ENCODE measurements around the gene ADAMTS20. TPM values are rescaled to one million over a fixed set of nuclear protein-coding genes. Genes with fewer than 3 reads are reported as not detected.
"Not testable (repeated sequence)": the region's sequence is repeated elsewhere in the genome, so short reads cannot be mapped to it uniquely, and the experiment has no call there.

The ADAMTS20 gene
- total RNA-seq, 1 experiment from 2014 or later: 0.17 TPM

DNA sequence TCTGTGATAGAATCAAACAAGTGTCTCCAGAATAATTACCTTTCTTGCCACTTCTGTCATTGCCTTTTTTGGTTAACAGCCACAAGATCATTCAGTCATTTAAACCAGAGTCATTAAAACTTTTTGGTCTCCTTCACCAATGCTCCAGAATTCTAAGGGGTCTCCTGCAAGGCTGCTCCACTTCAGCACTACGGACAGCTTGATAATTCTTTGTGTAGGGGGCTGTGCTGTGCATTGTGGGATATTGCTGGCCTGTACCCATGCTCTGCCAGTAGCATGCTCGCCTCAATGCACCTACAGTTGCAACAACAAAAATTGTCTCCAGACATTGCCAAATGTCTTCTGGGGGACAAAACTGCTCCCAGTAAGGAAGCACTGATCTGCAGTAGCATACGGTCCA lies 7.3 kb downstream of the ADAMTS20 start:
- Histone ChIP-seq H3K4me3 (ENCODE audit: low read depth, low read length, poor library complexity, severe bottlenecking) (no peak overlapping the region), H3K27me3 (replicated peaks; ENCODE audit: insufficient read depth, low read depth, low read length, poor library complexity) (peaks cover 7% of the 10 kb centered on the region), H3K9me3 (ENCODE audit: low read depth, low read length, poor library complexity, severe bottlenecking) (no peaks in the 10 kb centered on the region), H3K4me1 (ENCODE audit: insufficient read depth, low read length, poor library complexity, severe bottlenecking) (no peaks in the 10 kb centered on the region), H3K27ac (ENCODE audit: low read depth, low read length, poor library complexity, severe bottlenecking) (no peak overlapping the region), H3K36me3 (ENCODE audit: insufficient read depth, low read length, poor library complexity, severe bottlenecking) (no peaks in the 10 kb centered on the region)
- intact Hi-C loops (cut with micrococcal nuclease; ENCODE audit: unreplicated experiment): no loop called here
- TF ChIP-seq, protein P1, sequence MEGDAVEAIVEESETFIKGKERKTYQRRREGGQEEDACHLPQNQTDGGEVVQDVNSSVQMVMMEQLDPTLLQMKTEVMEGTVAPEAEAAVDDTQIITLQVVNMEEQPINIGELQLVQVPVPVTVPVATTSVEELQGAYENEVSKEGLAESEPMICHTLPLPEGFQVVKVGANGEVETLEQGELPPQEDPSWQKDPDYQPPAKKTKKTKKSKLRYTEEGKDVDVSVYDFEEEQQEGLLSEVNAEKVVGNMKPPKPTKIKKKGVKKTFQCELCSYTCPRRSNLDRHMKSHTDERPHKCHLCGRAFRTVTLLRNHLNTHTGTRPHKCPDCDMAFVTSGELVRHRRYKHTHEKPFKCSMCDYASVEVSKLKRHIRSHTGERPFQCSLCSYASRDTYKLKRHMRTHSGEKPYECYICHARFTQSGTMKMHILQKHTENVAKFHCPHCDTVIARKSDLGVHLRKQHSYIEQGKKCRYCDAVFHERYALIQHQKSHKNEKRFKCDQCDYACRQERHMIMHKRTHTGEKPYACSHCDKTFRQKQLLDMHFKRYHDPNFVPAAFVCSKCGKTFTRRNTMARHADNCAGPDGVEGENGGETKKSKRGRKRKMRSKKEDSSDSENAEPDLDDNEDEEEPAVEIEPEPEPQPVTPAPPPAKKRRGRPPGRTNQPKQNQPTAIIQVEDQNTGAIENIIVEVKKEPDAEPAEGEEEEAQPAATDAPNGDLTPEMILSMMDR (conservative IDR thresholded peaks at IDR 0.05; ENCODE audit: low read depth, low read length): no peak
- no peak for TF ChIP-seq EZH2 (IDR thresholded peaks at IDR 0.05; ENCODE audit: borderline replicate concordance, low read depth, low read length, poor library complexity, severe bottlenecking)
- CTCF ChIA-PET: no interaction called here
- DNase-seq (ENCODE audit: low spot score): no peak
- POLR2A ChIA-PET (ENCODE audit: low non-redundant PET): no interaction called here
- BruUV-seq (replicated peaks): no TSS peak

DNA sequence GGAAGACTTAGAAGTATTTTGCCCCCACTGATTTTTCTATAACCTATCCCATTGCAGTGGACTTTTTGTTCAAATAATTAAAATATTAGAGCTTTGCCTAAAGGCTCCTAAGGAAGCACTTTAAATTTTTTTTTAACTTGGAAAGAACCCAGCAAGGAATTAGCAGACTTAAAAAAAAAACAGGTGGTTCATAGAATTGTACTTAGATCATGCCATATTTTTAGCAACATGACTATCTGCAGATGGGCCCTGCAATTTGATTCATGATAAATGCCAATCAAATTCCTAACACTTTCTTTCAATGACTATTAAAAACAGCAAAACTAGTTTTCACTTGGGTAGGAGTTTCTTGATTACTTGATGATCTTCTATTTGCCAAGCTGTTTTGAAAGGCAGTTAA lies 11.5 kb downstream of the ADAMTS20 start:
- H3K4me3 ChIP-seq (ENCODE audit: low read depth, low read length, poor library complexity, severe bottlenecking): no peak overlapping the region
- ChIA-PET POLR2A (ENCODE audit: low non-redundant PET) (no interaction called here), CTCF (no interaction called here)
- H3K4me1 ChIP-seq (ENCODE audit: insufficient read depth, low read length, poor library complexity, severe bottlenecking): no peaks in the 10 kb centered on the region
- no peaks in the 10 kb centered on the region for H3K36me3 ChIP-seq (ENCODE audit: insufficient read depth, low read length, poor library complexity, severe bottlenecking)
- H3K27me3 ChIP-seq (replicated peaks; ENCODE audit: insufficient read depth, low read depth, low read length, poor library complexity): peaks cover 3% of the 10 kb centered on the region
- intact Hi-C loops (cut with micrococcal nuclease; ENCODE audit: unreplicated experiment): no loop called here
- no peak for TF ChIP-seq EZH2 (IDR thresholded peaks at IDR 0.05; ENCODE audit: borderline replicate concordance, low read depth, low read length, poor library complexity, severe bottlenecking)
- TF ChIP-seq, protein P1 (conservative IDR thresholded peaks at IDR 0.05; ENCODE audit: low read depth, low read length): no peak
- no TSS peak for BruUV-seq (replicated peaks)
- H3K27ac ChIP-seq (ENCODE audit: low read depth, low read length, poor library complexity, severe bottlenecking): no peak overlapping the region
- no peak for DNase-seq (ENCODE audit: low spot score)
- no peaks in the 10 kb centered on the region for H3K9me3 ChIP-seq (ENCODE audit: low read depth, low read length, poor library complexity, severe bottlenecking)

- H3K27me3 ChIP-seq (replicated peaks; ENCODE audit: insufficient read depth, low read depth, low read length, poor library complexity); H3K9me3 ChIP-seq (ENCODE audit: low read depth, low read length, poor library complexity, severe bottlenecking); H3K27ac ChIP-seq (ENCODE audit: low read depth, low read length, poor library complexity, severe bottlenecking); H3K4me1 ChIP-seq (ENCODE audit: insufficient read depth, low read length, poor library complexity, severe bottlenecking); BruUV-seq (replicated peaks); H3K4me3 ChIP-seq (ENCODE audit: low read depth, low read length, poor library complexity, severe bottlenecking); CTCF ChIA-PET; POLR2A ChIA-PET (ENCODE audit: low non-redundant PET); intact Hi-C loops (cut with micrococcal nuclease; ENCODE audit: unreplicated experiment); DNase-seq (ENCODE audit: low spot score); H3K36me3 ChIP-seq (ENCODE audit: insufficient read depth, low read length, poor library complexity, severe bottlenecking): not testable (repeated sequence)
These were observed 14.3 kb downstream of the ADAMTS20 start for GRCh38 chr12:43537675-43538074.

DNA sequence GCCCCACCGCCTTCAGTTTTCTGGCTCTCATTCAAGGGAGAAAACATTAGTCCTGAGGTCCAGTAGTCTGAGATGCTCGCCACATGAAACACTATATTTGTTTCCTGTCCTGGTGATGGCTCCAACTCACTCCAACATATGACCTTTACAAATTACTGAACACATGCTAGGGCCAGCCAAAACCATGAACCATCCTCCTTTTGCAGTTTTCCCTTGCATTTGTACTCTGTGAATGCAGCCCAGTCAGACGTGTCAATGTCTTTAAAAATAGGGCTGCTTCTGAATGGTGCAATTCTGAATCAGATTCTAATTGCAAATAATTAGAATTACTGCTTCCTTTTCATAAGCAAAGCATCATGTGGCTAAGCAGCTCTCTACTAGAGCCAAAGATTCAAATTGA lies 36.0 kb downstream of the ADAMTS20 start:
- TF ChIP-seq, protein P1 (conservative IDR thresholded peaks at IDR 0.05; ENCODE audit: low read depth, low read length): no peak
- no peak for TF ChIP-seq EZH2 (IDR thresholded peaks at IDR 0.05; ENCODE audit: borderline replicate concordance, low read depth, low read length, poor library complexity, severe bottlenecking)
- POLR2A ChIA-PET (ENCODE audit: low non-redundant PET): no interaction called here
- Histone ChIP-seq H3K9me3 (ENCODE audit: low read depth, low read length, poor library complexity, severe bottlenecking) (no peaks in the 10 kb centered on the region), H3K36me3 (ENCODE audit: insufficient read depth, low read length, poor library complexity, severe bottlenecking) (no peaks in the 10 kb centered on the region), H3K27me3 (replicated peaks; ENCODE audit: insufficient read depth, low read depth, low read length, poor library complexity) (no peaks in the 10 kb centered on the region), H3K4me3 (ENCODE audit: low read depth, low read length, poor library complexity, severe bottlenecking) (no peak overlapping the region), H3K4me1 (ENCODE audit: insufficient read depth, low read length, poor library complexity, severe bottlenecking) (no peaks in the 10 kb centered on the region), H3K27ac (ENCODE audit: low read depth, low read length, poor library complexity, severe bottlenecking) (no peak overlapping the region)
- BruUV-seq (replicated peaks): no TSS peak
- intact Hi-C loops (cut with micrococcal nuclease; ENCODE audit: unreplicated experiment): no loop called here
- no peak for DNase-seq (ENCODE audit: low spot score)
- CTCF ChIA-PET: no interaction called here

Data from A673 (cell line).